BJ (cell line): Measurements from ENCODE around the gene MEX3C. TPM values are rescaled to one million over a fixed set of nuclear protein-coding genes. Genes with fewer than 3 reads are reported as not detected.

Experiments used
- CTCF ChIA-PET: fragments of 350-600 bp; formaldehyde crosslinking; extraction: SDS; loops from one replicate; lab custom pipeline; 2021; ENCODE audit warnings: antibody characterized with exemption, inconsistent platforms; lab: Yijun Ruan, JAX
- POLR2A ChIA-PET: fragments of 300-600 bp; sonication (Branson Sonifier 250); formaldehyde crosslinking; extraction: SDS; loops from one replicate; lab custom pipeline; 2021; ENCODE audit warnings: antibody characterized with exemption; lab: Charles Lee
- DNase-seq: peaks from one replicate; pipeline ENCODE4 v3.0.0-alpha.2; 2011; ENCODE audit warnings: low read depth
- H3K27me3 ChIP-seq: 2 replicates; pipeline ENCODE4 v1.6.0; 2011; ENCODE audit warnings: low read length; ENCODE audit not compliant: control insufficient read depth, insufficient read depth
- H3K36me3 ChIP-seq: 2 replicates; pipeline ENCODE4 v1.5.1; 2011; ENCODE audit warnings: low read length; ENCODE audit not compliant: control insufficient read depth, insufficient read depth
- H3K4me3 ChIP-seq: 2 replicates; pipeline ENCODE4 v1.5.1; 2011; ENCODE audit warnings: low read depth, mild to moderate bottlenecking, control low read depth, low read length
- polyA plus RNA-seq: library from polyadenylated mRNA; depleted of rRNA; stranded (reverse); fragments of >200 nt; gene quantifications from 2 replicates; pipeline ENCODE4 v1.2.3, GENCODE V29; 2011
- TF ChIP-seq, protein P1 (sequence below): IDR thresholded peaks from 2 replicates; pipeline ENCODE4 v1.5.1; 2011; ENCODE audit warnings: low read depth, mild to moderate bottlenecking, control low read depth, inconsistent platforms, low read length, moderate library complexity; ENCODE audit not compliant: insufficient read depth

MEX3C gene
- polyA plus RNA-seq, 1 experiment, result 34.4 TPM

DNA sequence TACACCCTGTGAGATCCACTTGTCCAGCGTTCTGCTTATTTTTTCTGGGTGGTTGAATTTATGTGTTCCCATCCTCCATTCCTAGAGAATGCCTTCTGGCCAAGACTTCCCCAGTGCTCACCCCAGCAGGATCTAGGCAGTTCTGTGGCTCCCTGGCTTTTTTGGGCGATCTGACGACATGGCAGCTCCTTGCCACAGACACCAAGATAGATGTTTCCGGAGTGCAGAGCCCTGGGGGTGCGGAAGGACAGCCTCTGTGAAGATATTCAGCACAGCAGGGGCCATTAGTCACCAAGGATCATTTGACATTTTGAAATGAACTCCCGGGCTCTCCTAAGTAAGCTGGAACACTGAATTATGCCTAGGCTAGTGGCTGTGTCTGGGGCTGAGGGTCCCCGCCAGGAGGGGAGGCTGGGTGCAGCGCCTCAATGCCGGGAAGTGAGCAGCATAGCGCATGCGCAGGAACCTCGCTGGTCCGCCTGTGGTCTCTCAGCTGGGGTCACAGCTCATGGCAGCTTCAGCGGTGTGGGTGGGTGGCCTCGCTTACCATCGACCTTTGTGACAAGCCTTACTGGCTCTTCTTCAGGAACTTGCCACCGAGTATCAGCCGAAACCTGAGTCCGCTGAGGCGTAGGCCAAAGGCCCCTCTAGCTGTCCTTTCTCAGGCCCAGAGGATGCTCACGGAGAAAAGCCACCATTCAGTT is 60.3 kb downstream of the MEX3C start:
- TF ChIP-seq, protein P1, sequence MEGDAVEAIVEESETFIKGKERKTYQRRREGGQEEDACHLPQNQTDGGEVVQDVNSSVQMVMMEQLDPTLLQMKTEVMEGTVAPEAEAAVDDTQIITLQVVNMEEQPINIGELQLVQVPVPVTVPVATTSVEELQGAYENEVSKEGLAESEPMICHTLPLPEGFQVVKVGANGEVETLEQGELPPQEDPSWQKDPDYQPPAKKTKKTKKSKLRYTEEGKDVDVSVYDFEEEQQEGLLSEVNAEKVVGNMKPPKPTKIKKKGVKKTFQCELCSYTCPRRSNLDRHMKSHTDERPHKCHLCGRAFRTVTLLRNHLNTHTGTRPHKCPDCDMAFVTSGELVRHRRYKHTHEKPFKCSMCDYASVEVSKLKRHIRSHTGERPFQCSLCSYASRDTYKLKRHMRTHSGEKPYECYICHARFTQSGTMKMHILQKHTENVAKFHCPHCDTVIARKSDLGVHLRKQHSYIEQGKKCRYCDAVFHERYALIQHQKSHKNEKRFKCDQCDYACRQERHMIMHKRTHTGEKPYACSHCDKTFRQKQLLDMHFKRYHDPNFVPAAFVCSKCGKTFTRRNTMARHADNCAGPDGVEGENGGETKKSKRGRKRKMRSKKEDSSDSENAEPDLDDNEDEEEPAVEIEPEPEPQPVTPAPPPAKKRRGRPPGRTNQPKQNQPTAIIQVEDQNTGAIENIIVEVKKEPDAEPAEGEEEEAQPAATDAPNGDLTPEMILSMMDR, result no peak
- Histone ChIP-seq H3K4me3 (no peak overlapping the region), H3K36me3 (no peaks in the 10 kb centered on the region), H3K27me3 (no peaks in the 10 kb centered on the region)
- ChIA-PET CTCF (interaction anchor here (0.9 kb wide), 1 partner anchor 26 kb away, joined by 5 read pairs; no protein-coding TSS in a partner anchor), POLR2A (no interaction called here)
- DNase-seq, result no peak

DNA sequence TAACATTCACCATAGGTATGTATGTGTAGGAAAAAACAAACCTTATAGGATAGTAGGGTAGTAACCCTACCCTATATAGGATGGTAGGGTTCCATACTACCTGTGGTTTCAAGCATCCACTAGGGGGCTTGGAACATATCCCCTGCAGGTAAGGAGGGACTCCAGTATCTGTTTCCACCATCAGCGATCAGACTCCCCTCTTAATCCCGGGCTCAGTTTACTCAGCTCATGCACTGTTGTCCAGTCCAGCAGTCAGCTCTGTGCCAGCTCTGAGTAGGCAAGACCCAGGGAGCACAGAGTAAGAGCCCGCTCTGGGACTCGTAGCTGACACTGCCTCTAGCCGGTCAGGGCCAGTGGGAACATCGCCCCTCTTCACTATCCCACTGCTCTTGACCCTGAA is 61.7 kb downstream of the MEX3C start:
- H3K27me3 ChIP-seq, result no peaks in the 10 kb centered on the region
- ChIA-PET CTCF (interaction anchor here (0.9 kb wide), 2 partner anchors 23 to 25 kb away, joined by 3 to 5 read pairs; no protein-coding TSS in a partner anchor), POLR2A (no interaction called here)
- TF ChIP-seq, protein P1, result peak; percentile 20; the same call in 1 of the 2 replicates
- no peaks in the 10 kb centered on the region for H3K36me3 ChIP-seq
- no peak for DNase-seq
- no peak overlapping the region for H3K4me3 ChIP-seq

DNA sequence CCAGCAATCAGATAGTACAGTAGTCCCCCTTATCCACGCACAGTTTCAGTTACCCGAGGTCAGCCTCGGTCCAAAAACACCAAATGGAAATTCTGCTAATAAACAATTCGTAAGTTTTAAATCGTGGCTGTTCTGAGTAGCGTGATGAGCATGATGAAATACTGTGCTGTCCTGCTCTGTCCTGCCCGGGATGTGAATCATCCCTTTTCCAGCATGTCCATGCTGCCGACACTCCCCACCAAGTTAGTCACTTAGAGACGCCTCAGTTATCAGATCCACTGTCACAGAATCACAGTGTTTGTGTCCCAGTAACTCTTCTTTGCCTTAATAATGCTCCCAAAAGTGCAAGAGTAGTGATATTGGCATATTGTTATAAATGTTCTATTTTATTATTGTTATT is 62.1 kb downstream of the MEX3C start:
- ChIA-PET CTCF (interaction anchor here (0.9 kb wide), 1 partner anchor 24 kb away, joined by 3 read pairs; no protein-coding TSS in a partner anchor), POLR2A (no interaction called here)
- no peak overlapping the region for H3K4me3 ChIP-seq
- peak; percentile 35 for DNase-seq
- TF ChIP-seq, protein P1, result no peak
- H3K27me3 ChIP-seq, result no peaks in the 10 kb centered on the region
- H3K36me3 ChIP-seq, result no peaks in the 10 kb centered on the region

DNA sequence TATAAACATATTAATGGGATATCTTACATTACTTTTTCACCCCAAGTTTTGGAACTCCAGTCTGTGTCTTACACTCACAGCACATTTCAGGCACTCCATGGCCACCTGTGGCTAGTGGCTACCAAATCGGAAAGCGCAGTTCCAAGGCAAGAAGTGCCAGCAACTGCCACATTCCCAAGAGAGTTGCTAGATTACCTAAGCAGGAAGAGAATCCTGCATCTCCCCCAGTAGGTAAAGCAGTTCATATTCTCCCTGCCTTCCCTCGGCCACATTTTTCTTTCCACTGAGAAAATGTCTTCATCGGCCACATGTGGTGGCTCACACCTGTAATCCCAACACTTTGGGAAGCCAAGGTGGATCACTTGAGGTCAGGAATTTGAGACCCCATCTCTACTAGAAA is 62.8 kb downstream of the MEX3C start:
- no peak overlapping the region for H3K4me3 ChIP-seq
- DNase-seq, result no peak
- no peaks in the 10 kb centered on the region for H3K36me3 ChIP-seq
- ChIA-PET POLR2A (no interaction called here), CTCF (no interaction called here)
- TF ChIP-seq, protein P1, result no peak
- H3K27me3 ChIP-seq, result no peaks in the 10 kb centered on the region

DNA sequence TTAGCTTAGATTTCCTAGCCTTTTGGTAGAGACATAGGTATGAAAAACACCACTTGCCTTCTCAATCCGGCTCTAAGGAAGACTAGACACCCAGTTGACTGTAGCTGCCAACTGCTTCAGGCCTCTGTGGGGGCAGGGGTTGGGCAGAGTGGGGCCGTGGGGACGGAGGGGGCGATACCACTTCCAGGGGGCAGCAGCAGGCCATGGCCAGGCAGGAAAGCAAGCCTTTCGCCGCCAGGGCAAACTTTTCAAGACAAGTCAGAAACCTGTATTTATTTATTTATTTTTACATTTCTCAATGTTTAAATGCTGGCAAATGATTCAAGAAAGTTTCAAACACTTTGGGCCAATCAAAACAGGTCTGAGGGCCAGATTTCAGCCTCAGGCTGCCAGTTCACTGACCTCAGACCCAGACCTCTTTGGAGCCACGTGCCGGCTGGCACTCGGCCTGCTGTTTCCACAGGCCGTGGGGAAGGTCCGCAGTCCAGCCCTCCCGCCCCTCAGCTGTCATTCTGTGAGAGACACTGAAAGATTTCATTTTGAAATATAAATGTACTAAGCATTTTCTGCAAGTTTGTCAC is 63.8 kb downstream of the MEX3C start:
- Histone ChIP-seq H3K4me3 (no peak overlapping the region), H3K27me3 (no peaks in the 10 kb centered on the region), H3K36me3 (no peaks in the 10 kb centered on the region)
- ChIA-PET POLR2A (interaction anchor here (0.6 kb wide), 1 partner anchor 40 kb away, joined by 4 read pairs; no protein-coding TSS in a partner anchor), CTCF (no interaction called here)
- TF ChIP-seq, protein P1, result no peak
- DNase-seq, result no peak
